ENCODE measurements around the gene QPRT.

Gene QPRT

GRCh38 chr16:29656688-29657523 is 22.1 kb upstream of the QPRT start:
- TF ChIP-seq CTCF (IDR thresholded peaks at IDR 0.05; ENCODE audit: borderline replicate concordance, insufficient read depth, low read depth, low read length) = no peak
- no peak overlapping the region for H3K4me3 ChIP-seq (ENCODE audit: low read depth, low read length)

GRCh38 chr16:29658705-29659104 is 20.3 kb upstream of the QPRT start:
- no peak overlapping the region for H3K4me3 ChIP-seq (ENCODE audit: low read depth, low read length)
- no peak for TF ChIP-seq CTCF (IDR thresholded peaks at IDR 0.05; ENCODE audit: borderline replicate concordance, insufficient read depth, low read depth, low read length)

DNA sequence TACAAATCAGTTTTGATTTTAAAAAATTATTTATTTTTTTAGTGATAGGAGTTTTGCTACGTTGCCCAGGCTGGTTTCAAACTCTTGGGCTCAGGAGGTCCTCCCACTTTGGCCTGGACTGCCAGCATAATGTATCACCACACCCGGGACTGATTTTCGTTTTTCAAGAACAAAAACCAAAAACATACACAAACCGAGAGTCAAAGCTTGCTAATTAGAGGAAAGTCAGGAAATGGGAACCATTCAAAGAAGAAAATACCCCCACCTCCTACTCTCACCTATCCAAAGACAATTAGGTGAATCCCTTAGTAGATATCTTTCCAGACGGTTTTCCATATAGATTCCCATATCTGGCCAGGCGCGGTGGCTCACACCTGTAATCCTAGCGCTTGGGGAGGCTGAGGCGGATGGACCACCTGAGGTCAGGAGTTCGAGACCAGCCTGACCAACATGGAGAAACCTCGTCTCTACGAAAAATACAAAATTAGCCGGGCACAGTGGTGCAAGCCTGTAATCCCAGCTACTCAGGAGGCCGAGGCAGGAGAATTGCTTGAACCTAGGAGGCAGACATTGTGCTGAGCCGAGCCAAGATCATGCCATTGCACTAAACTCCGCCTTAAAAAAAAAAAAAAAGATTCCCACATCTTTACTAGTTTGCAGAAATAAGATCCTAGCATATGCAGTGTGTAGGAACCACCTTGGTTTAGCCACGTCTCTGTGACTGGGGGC is 16.8 kb upstream of the QPRT start:
- peak overlapping the region; percentile 88 for H3K4me3 ChIP-seq (ENCODE audit: low read depth, low read length)
- TF ChIP-seq CTCF (IDR thresholded peaks at IDR 0.05; ENCODE audit: borderline replicate concordance, insufficient read depth, low read depth, low read length) = no peak

DNA sequence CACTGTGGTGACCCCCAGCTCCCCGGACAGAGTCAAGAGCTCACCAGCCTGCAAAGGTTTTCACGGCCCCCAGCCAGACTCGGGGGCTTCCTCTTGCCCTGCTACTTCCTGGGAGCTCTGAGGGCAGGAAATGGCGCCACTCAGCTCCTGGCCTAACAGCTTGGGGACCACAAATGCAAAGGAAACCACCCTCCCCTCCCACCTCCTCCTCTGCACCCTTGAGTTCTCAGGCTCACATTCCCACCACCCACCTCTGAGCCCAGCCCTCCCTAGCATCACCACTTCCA is 16.3 kb upstream of the QPRT start:
- TF ChIP-seq CTCF (IDR thresholded peaks at IDR 0.05; ENCODE audit: borderline replicate concordance, insufficient read depth, low read depth, low read length) = no peak
- H3K4me3 ChIP-seq (ENCODE audit: low read depth, low read length) = peak overlapping the region; percentile 88

DNA sequence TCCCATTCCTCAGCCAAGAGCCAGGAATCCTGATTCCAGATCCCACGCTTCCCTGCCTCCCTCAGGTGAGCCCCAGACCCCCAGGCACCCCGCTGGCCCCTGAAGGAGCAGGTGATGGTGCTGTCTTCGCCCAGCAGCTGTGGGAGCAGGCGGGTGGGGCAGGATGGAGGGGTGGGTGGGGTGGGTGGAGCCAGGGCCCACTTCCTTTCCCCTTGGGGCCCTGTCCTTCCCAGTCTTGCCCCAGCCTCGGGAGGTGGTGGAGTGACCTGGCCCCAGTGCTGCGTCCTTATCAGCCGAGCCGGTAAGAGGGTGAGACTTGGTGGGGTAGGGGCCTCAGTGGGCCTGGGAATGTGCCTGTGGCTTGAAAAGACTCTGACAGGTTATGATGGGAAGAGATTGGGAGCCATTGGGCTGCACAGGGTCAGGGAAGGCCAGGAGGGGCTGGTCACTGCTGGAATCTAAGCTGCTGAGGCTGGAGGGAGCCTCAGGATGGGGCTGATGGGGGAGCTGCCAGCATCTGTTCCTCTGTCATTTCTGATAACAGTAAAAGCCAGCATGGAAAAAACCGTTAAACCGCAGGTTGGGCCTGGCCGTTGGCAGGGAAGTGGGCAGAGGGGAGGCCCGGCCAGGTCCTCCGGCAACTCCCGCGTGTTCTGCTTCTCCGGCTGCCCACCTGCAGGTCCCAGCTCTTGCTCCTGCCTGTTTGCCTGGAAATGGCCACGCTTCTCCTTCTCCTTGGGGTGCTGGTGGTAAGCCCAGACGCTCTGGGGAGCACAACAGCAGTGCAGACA is 15.8 kb upstream of the QPRT start, which contains the start of gene SPN:
SPN (plus strand) TSS at position 232 of the 791 bp plus-strand sequence; CDS start at position 714, 482 bp downstream.
- peak within 1 kb of the TSS; percentile 88 for H3K4me3 ChIP-seq (ENCODE audit: low read depth, low read length)
- no peak for TF ChIP-seq CTCF (IDR thresholded peaks at IDR 0.05; ENCODE audit: borderline replicate concordance, insufficient read depth, low read depth, low read length)

GRCh38 chr16:29663807-29664090 is 15.2 kb upstream of the QPRT start:
- H3K4me3 ChIP-seq (ENCODE audit: low read depth, low read length) = peak overlapping the region; percentile 88
- TF ChIP-seq CTCF (IDR thresholded peaks at IDR 0.05; ENCODE audit: borderline replicate concordance, insufficient read depth, low read depth, low read length) = no peak
